ENCODE results near the gene BRF1. TPM values are rescaled to one million over a fixed set of nuclear protein-coding genes. Genes with fewer than 3 reads are reported as not detected.
A peak's percentile ranks its signal among the peaks of the same experiment; 100 is the strongest.

The BRF1 gene
- polyA plus RNA-seq, 5 donors: 27.3 to 41.1 (median 30.5) TPM

DNA sequence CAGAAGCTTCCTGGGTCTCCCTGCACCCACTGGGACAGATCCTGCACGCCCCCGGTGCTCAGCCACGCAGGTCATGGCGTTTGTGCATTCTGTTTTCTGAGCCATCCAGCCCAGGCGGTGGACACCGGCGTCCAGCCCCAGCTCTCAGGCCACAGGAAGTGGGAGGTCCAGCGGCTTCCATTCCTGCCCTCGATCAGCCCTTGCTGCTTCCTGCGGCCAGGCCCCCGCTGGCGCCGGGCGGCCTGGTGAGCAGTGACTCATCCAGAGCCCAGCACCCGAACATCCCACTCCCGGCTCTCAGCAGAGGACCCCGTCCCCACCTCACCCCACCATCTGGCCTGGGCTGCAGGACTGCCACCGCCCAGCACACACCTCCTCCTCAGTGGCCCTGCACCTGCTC lies 101.7 kb downstream of the BRF1 start:
- no peak for DNase-seq

- DNase-seq: no peak
Measured at GRCh38 chr14:105198588-105198987, 102.2 kb downstream of the BRF1 start.

GRCh38 chr14:105197211-105197641 lies 103.6 kb downstream of the BRF1 start:
- DNase-seq: peak in 1 of 2 donors; percentile 31

DNA sequence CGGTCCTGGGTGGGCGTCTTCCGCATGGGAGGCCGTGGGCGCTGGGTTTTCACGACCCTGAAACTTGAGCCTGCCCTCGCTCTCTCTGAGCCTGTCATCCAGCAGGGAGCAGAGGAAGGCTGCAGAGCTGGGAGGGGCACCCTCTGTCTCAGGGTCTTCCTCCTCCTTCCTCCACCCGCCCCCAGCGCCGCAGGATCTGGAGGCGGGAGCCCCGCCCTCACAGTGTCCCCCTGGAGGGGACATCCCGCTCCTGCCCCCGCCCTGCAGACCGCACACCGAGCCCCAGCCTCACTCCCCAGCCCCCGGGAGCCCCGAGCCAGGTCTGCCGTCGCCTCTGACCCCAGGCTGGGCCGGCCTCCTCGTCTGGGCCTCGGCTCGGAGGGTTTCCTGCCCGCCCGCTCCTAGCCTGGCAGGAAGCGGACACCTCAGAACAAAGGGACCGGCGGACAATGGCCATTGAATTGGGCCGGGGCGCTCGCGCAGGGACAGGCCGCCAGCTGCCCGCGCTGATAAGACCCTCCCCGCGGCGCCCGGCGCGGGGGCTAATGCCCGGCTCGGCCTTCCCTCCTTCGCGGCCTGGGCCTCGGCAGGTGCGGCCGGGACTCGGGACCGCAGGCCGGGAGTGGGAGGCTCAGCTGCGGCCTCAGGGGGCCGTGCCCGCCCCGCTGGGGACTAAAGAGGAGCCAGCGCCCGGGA lies 104.4 kb downstream of the BRF1 start:
- DNase-seq: peak in 1 of 2 donors; percentile 31

GRCh38 chr14:105195522-105196264 lies 105.1 kb downstream of the BRF1 start:
- no peak for DNase-seq

- DNase-seq: no peak
Measured at GRCh38 chr14:105195051-105195450, 105.8 kb downstream of the BRF1 start.

DNA sequence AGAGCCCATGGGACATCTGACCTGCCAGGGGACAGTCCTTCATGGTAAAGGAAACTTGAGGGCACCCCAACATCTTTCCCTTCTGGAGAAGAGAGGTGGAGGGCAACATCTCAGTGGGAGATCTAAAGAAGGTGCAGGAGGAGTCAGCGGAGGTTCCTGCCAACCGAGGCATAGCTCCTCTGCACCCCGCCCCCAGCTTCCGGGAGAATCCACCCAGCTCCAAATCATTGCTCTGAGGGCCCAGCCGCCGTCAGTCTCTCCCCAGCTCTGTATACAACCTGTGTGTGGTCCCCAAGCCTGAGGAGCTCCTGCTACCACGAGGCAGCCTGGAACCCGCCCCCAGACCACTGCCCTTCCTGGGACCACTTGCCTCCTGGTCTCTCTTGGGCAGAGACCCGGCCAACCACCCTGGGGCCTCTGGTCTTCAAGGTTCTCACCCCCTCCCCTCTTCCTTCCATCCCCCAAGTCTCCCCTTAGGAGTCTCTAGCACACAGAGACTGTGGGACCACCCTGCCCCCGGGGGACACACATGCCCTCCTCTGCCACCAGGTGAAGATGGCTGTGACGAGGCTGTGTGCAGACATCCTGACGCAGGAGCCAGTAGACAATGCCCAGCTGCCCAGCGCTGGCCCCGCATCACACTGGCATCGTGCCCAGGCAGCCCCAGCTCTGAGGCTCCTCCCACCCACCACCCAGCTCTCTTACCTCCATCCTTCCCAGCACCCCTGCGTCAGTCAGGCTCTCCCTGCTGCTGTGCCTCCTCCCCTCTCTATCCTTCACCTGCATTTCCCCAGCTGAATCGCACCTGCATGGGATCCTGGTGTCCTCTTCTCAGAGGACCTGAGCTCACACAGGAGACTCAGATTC lies 106.7 kb downstream of the BRF1 start:
- DNase-seq: no peak

GRCh38 chr14:105192866-105193731 lies 107.7 kb downstream of the BRF1 start:
- DNase-seq: no peak

- no peak for DNase-seq
Measured at GRCh38 chr14:105187935-105188524, 112.8 kb downstream of the BRF1 start.

DNA sequence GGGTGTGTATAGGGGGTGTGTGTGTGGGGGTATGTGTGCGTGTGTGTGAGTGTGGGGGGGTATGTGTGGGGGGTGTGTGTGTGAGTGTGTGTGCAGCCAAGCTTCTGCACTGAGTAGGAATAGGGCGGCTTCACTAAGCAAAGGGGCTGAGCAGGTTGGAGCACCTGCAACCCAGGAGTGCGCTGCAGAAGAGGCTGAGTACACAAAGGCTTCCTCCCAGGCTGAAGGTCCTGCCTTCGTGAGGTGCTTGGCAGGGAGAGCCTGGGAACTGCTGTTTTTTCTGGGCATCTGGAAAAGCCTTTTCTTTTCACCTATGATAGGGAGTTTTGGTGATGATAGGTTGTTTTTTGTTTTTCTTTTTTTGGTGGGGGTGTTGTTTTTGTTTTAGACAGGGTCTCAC lies 113.7 kb downstream of the BRF1 start:
- DNase-seq: no peak

- DNase-seq: no peak
Measured at GRCh38 chr14:105185973-105186372, 114.8 kb downstream of the BRF1 start.

GRCh38 chr14:105185001-105185400 lies 115.8 kb downstream of the BRF1 start:
- no peak for DNase-seq

DNA sequence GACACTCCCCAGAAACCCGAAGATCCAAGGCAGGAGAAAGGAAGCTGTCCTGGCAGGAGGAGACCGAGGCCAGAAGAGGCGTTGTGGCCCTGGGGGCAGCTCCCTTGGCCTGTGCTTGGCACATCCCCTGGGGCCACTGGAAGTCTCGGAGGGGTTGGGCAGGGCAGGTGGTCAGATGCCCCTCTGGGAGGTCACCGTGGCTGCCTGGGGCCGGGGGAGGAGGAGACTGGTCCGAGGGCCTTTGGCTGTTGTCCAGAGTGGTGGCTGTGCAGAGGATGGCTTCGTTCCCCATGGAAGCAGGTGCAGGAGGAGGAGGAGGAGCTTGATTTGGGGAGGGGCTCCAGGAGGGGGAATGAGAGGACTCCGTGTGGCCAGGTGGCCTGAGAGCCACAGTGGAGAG lies 116.3 kb downstream of the BRF1 start:
- DNase-seq: no peak

DNA sequence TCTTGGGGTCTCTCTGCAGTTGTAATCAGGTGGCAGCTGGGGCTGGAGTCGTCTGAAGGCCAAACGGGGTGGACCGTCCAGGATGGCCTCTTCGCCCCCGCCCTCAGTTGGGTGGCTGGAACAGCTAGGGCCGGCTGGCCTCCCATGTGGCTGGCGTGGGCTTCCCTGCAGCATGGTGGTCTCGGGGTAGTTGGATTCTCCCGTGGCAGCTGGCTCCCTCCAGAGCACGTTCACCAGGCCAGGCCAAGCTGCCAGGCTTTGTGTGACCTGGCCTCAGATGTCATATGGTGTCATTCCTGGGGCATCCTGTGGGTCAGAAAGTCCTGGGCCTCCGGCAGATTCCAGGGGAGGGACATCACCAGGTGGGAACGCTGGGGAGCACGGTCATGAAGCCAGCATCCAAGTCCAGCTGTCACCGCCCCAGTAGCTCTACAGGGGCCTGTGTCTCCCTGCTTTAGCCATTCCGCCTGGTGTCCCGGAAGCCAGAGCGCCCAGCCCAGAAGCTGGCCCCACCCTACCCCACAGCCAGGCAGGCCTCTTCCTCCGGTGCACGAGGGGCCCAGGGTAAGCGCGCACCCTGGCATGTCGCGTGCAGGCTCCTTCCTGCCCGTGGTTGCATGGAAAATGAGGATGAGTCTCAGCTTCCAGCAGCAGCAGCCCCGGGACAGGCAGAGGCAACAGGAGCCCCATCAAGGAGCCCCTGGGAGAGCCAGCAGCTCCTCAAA lies 118.3 kb downstream of the BRF1 start:
- no peak for DNase-seq

GRCh38 chr14:105181549-105182295 lies 119.1 kb downstream of the BRF1 start:
- no peak for DNase-seq

DNA sequence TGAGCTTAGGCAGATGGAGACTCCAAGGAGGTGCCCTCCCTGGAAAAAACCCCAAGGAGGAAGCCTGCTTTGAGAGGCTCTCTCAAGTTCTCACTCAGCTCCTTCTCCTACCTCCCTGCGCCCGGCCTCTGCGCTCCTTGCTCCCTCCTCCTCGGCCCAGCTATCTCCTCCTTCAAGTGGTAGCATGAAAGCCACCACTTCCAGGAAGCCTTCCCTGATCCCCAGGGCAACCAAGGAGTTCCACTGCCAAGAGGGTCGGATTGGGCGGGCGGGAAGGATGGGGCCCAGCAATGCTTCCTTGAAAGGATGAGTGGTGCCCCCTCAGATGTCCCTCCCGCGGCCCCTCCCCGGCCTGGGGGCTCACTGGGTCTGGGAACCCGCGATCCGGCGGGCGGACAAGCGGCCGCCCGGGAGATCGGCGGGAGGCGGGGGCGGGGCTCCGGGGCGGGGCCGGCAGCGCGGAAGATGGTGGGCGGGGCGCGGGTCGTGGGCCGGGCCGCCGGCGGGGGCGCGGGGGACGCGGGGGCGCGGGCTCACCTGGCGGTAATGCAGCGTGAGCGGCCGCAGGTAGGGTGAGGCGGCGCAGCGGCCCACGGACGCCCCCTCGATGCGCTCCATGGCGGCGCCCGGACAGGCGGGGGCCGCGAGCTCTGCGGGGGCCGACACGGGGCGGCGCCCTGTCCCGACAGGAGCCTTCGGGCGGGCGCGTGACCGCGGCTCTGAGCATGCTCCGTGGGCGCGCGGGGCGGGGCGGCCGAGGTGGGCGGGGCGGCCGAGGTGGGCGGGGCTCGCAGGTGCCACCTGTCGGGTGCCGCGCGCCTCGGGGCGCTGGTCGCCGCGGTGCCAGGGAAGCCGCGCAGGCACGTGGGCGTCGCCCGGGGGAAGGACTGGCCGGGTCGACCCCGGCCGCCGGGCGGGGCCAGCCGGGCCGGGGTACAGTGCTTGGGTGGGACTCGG lies 119.9 kb downstream of the BRF1 start, which contains the start of gene NUDT14:
NUDT14 (minus strand) TSS at position 721 of the 957 bp plus-strand sequence; CDS start at position 618, 103 bp downstream.
- DNase-seq: no peak

- DNase-seq: no peak
Measured at GRCh38 chr14:105179191-105179590, 121.6 kb downstream of the BRF1 start.

DNA sequence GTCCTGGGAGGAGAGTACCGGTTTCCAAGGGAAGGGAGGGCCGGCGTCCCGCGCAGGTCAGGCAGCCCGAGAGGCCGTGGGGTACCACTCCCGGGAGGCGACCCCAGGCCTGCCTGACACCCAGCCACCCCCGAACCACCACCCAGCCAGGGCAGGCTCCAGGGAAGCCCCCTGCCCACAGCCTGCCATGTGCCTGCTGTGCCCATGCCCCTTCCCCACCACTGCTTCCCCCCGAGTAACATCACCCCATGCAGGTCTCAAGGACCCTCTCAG lies 122.0 kb downstream of the BRF1 start:
- DNase-seq: no peak
